ENCODE results near the gene CCDC183.
"Not testable (repeated sequence)": the region's sequence is repeated elsewhere in the genome, so short reads cannot be mapped to it uniquely, and the experiment has no call there.

Gene CCDC183

GRCh38 chr9:136837146-136837855 is 41.2 kb downstream of the CCDC183 start:
- no peak for DNase-seq (ENCODE audit: low read depth in 4 of 4, low spot score in 1 of 4)

- not testable (repeated sequence) for DNase-seq (ENCODE audit: low read depth in 4 of 4, low spot score in 1 of 4)
Observed at GRCh38 chr9:136837856-136838277, 41.7 kb downstream of the CCDC183 start.

DNA sequence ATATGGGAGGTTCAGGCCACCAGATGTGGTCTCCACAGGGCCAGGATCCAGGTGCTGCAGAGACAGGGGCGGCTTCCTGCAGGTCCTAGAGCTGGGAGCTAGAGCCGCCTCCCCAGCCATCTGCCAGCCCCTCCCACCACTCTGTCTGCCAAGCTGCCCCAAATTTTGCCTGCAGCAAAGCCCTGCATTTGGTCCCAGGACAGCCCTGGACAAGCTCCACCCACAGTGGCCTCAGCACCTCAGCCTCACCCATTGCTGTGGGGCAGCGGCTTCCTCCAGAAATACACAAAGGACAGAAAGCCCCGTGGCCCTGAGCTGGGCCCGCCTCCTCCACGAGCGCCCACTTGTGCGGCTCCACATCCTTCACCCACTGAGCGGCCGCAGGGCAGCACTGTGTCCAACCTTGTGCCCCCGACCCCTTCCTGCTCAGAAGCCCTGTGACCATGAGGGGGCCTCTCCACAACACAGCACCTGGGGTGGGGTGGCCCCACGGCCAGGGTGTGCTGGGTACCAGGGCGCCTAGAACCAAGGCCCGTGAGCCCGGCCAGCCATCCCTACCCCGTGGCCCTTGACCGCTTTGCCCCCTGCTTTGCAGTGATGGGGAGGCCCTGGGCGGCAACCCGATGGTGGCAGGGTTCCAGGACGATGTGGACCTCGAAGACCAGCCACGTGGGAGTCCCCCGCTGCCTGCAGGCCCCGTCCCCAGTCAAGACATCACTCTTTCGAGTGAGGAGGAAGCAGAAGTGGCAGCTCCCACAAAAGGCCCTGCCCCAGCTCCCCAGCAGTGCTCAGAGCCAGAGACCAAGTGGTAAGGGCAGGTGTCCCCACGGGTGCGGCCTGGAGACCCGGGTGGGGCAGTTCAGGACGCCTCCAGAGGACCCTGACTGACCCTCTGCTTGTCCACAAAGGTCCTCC is 42.4 kb downstream of the CCDC183 start:
- DNase-seq (ENCODE audit: low read depth in 4 of 4, low spot score in 1 of 4): no peak

GRCh38 chr9:136839229-136840139 is 43.3 kb downstream of the CCDC183 start:
- no peak for DNase-seq (ENCODE audit: low read depth in 4 of 4, low spot score in 1 of 4)

DNA sequence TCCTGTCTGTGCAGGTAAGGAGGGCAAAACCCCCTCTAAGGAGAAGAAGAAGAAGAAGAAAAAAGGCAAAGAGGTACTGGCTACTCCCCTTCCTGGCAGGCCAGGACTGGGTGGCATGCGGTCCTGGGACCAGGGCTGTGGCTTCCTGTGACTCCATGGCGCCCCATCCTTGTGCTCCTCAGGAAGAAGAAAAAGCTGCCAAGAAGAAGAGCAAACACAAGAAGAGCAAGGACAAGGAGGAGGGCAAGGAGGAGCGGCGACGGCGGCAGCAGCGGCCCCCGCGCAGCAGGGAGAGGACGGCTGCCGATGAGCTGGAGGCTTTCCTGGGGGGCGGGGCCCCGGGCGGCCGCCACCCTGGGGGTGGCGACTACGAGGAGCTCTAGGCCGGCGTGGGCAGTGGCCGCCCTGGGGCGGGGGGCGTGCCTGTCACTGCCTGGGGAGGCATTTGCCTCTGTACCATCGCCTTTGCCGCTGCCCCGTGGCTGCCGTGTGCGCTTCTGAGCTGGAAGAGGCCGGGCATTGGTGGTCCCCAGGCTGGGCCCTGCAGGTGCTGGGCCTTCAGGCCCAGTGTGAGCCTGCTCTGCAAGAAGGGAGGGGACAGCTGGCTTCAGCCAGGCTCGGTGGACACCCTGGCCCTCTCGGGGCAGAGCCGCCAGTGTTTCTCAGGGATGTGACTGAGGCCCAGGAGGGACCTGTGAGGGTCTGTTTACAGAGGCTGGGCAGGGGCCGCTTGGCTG is 44.2 kb downstream of the CCDC183 start:
- no peak for DNase-seq (ENCODE audit: low read depth in 4 of 4, low spot score in 1 of 4)

DNA sequence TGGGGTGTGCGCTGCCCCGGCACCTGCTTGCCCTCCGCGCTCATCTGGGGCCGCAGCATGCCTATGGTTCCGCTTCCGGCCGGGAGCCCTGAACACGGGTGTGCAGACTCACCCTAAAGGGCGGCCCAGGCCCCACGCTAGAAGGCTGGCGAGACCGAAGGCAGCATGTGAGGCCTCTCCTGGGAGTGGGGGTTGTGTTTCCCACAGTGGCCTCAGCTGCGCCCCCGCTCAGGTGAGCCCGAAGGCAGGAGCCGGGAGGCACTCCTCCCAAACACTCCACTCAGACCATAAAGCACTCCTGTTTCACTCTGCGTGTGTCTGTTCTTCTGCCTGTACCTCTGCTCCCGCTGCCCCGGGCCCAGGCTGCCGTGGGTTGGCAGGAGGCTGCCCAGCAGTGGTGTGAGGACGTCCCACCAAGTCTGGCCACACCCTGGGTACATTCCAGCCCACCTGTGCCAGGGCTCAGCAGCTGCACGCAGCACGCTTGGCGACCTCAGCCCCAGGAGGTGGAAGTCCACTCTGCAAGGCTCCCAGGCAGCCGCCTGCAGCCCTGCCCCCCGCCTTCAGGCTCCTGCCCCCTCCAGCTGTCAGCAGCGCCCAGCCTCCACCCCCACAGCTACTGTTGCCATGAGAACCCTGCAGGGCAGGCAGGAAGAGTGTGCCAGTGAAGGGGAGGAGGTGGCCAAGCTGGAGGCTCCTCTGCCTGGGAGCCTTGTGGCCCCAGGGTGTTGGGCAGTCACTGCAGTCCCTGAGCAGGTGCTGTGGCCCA is 44.9 kb downstream of the CCDC183 start:
- no peak for DNase-seq (ENCODE audit: low read depth in 4 of 4, low spot score in 1 of 4)

GRCh38 chr9:136841646-136842379 is 45.7 kb downstream of the CCDC183 start:
- not testable (repeated sequence) for DNase-seq (ENCODE audit: low read depth in 4 of 4, low spot score in 1 of 4)

- DNase-seq (ENCODE audit: low read depth in 4 of 4, low spot score in 1 of 4): peak; percentile 43 to 73 (median 56)
Observed at GRCh38 chr9:136842380-136842948, 46.3 kb downstream of the CCDC183 start, which contains the start of gene AJM1. Gene AJM1, plus strand, starts transcription at chr9:136842478. Its CDS starts 1,937 bp downstream, at chr9:136844415.

- DNase-seq (ENCODE audit: low read depth in 4 of 4, low spot score in 1 of 4): not testable (repeated sequence)
Observed at GRCh38 chr9:136843159-136843800, 47.1 kb downstream of the CCDC183 start.

DNA sequence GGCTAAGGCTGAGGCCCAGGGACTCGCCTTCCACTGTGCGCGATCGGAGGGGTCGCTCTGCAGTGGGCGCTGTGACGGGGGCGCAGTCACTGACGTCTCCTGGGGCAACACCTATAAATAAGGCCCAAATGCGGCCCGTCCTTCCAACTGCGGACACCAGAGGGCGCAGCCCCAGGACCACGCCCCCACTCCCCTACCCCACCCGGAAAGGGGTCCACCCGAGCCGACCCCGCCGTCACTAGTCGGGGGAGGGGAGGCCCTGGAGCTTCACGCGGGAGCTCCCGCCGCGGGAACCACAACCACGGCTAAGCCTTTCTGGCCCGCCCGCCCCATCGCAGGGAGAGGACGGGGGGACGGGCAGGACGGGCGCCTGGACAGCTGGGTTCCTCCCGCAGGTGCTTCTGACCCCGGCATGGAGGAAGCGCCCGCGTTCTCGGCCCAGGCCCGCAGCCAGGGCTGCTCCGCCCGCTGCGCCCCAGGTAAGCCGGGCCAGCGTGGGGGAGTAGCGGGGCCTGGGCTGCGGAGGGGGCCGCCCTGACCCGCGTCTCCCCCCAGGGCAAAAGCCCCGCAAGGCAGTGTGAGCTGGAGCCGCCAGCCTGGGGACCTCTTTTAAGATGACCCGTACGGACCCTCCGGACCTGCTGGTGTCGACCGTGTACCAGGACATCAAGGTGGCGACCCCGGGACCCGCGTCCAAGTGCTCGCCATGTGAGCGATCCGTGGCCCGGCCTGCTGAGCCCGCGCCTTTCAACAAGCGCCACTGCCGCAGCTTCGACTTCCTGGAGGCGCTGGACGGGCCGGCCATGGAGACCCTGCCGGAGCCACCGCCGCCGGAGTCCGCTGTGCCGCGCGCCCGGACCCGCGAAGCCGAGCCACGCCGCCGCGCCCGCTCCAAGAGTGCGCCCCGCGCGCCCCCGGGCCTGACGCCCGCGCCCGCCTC is 47.9 kb downstream of the CCDC183 start:
- peak in 3 of 4 experiments; percentile 35 to 47 (median 42) for DNase-seq (ENCODE audit: low read depth in 4 of 4, low spot score in 1 of 4)

- no peak for DNase-seq (ENCODE audit: low read depth in 4 of 4, low spot score in 1 of 4)
Observed at GRCh38 chr9:136844761-136845464, 48.8 kb downstream of the CCDC183 start.

- DNase-seq (ENCODE audit: low read depth in 4 of 4, low spot score in 1 of 4): no peak
Observed at GRCh38 chr9:136845465-136846260, 49.5 kb downstream of the CCDC183 start.

- DNase-seq (ENCODE audit: low read depth in 4 of 4, low spot score in 1 of 4): no peak
Observed at GRCh38 chr9:136846376-136847087, 50.4 kb downstream of the CCDC183 start.

DNA sequence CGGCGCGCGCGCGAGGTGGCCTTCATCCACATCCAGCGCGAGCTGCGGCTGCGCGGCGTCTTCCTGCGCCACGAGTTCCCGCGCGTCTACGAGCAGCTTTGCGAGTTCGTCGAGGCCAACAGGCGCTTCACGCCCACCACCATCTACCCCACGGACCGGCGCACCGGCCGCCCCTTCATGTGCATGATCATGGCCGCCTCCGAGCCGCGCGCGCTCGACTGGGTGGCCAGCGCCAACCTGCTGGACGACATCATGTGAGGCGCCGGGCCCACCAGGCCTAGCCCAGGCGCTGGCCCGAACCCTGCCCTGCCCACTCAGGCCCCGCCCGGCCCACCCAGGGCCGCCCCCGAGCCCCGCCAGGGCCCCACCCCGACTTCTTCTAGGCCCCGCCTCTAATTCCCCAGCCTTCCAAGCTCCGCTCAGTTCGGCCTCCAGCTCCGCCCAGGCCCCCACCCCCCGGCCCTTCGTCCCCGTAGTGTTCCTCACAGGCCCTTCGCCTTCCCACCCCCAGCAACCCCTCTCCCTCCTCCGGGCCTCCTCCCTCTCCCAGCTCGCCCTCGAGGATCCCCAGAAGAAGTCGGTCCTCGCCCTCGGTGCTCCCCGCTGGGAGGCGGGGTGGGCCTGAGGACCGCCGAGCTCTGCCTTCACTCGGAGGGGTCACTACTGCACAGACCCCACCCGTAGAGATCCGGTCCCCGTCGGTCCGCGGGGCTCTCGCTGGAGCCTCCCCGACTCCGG is 51.1 kb downstream of the CCDC183 start:
- DNase-seq (ENCODE audit: low read depth in 4 of 4, low spot score in 1 of 4): no peak

All from stimulated activated CD4-positive, alpha-beta T cell treated with anti-CD3 and anti-CD28 coated beads, Interleukin-1b, Interleukin-23, amount 100 ng/mL, for 24 hours (primary cell).